ENCODE results near the gene DDX41.
A peak's percentile ranks its signal among the peaks of the same experiment; 100 is the strongest.

The DDX41 gene

GRCh38 chr5:177553671-177554429, 37.1 kb upstream of the DDX41 start:
- Histone ChIP-seq H3K27ac (no peak overlapping the region), H3K36me3 (ENCODE audit: insufficient read depth) (no peaks in the 10 kb centered on the region), H3K4me1 (ENCODE audit: low read depth, poor library complexity, severe bottlenecking) (peaks cover 13% of the 10 kb centered on the region), H3K4me3 (IDR thresholded peaks at IDR 0.05; ENCODE audit: insufficient read depth, low read depth, low read length) (no peak overlapping the region), H3K9ac (peak overlapping the region; percentile 25; the same call in 1 of the 2 replicates), H2AFZ (ENCODE audit: low read depth) (no peak overlapping the region), H3K79me2 (ENCODE audit: insufficient read depth, low read depth) (peaks cover 19% of the 10 kb centered on the region; the same call in 1 of the 2 replicates), H4K20me1 (ENCODE audit: insufficient read depth) (no peaks in the 10 kb centered on the region), H3K4me2 (peak overlapping the region; percentile 51), H3K27me3 (ENCODE audit: insufficient read depth, low read depth) (no peaks in the 10 kb centered on the region)
- no peak for TF ChIP-seq CTCF (conservative IDR thresholded peaks at IDR 0.05; ENCODE audit: low read depth, low read length)

- Histone ChIP-seq H3K4me3 (IDR thresholded peaks at IDR 0.05; ENCODE audit: insufficient read depth, low read depth, low read length) (no peak overlapping the region), H3K4me1 (ENCODE audit: low read depth, poor library complexity, severe bottlenecking) (peaks cover 13% of the 10 kb centered on the region), H3K36me3 (ENCODE audit: insufficient read depth) (no peaks in the 10 kb centered on the region), H3K4me2 (peak overlapping the region; percentile 51), H3K27me3 (ENCODE audit: insufficient read depth, low read depth) (no peaks in the 10 kb centered on the region), H2AFZ (ENCODE audit: low read depth) (no peak overlapping the region), H3K27ac (no peak overlapping the region), H3K9ac (no peak overlapping the region; the same call in 1 of the 2 replicates), H4K20me1 (ENCODE audit: insufficient read depth) (no peaks in the 10 kb centered on the region), H3K79me2 (ENCODE audit: insufficient read depth, low read depth) (peaks cover 19% of the 10 kb centered on the region; the same call in 1 of the 2 replicates)
- TF ChIP-seq CTCF (conservative IDR thresholded peaks at IDR 0.05; ENCODE audit: low read depth, low read length), result no peak
Measured at GRCh38 chr5:177552839-177553455, 36.2 kb upstream of the DDX41 start.

- no peak overlapping the region for H3K4me3 ChIP-seq (IDR thresholded peaks at IDR 0.05; ENCODE audit: insufficient read depth, low read depth, low read length)
- no peak overlapping the region for H3K27ac ChIP-seq
- H4K20me1 ChIP-seq (ENCODE audit: insufficient read depth), result no peaks in the 10 kb centered on the region
- no peaks in the 10 kb centered on the region for H3K27me3 ChIP-seq (ENCODE audit: insufficient read depth, low read depth)
- H3K4me2 ChIP-seq, result no peak overlapping the region
- H2AFZ ChIP-seq (ENCODE audit: low read depth), result no peak overlapping the region
- TF ChIP-seq CTCF (conservative IDR thresholded peaks at IDR 0.05; ENCODE audit: low read depth, low read length), result no peak
- H3K79me2 ChIP-seq (ENCODE audit: insufficient read depth, low read depth), result peaks cover 19% of the 10 kb centered on the region; the same call in 1 of the 2 replicates
- H3K9ac ChIP-seq, result no peak overlapping the region
- H3K36me3 ChIP-seq (ENCODE audit: insufficient read depth), result no peaks in the 10 kb centered on the region
- peaks cover 9% of the 10 kb centered on the region for H3K4me1 ChIP-seq (ENCODE audit: low read depth, poor library complexity, severe bottlenecking)
Measured at GRCh38 chr5:177550122-177550521, 33.4 kb upstream of the DDX41 start.

- Histone ChIP-seq H2AFZ (ENCODE audit: low read depth) (no peak overlapping the region), H3K4me2 (no peak overlapping the region), H4K20me1 (ENCODE audit: insufficient read depth) (no peaks in the 10 kb centered on the region), H3K4me3 (IDR thresholded peaks at IDR 0.05; ENCODE audit: insufficient read depth, low read depth, low read length) (no peak overlapping the region), H3K79me2 (ENCODE audit: insufficient read depth, low read depth) (peaks cover 16% of the 10 kb centered on the region; the same call in 1 of the 2 replicates), H3K9ac (no peak overlapping the region), H3K4me1 (ENCODE audit: low read depth, poor library complexity, severe bottlenecking) (peaks cover 6% of the 10 kb centered on the region), H3K27ac (no peak overlapping the region), H3K36me3 (ENCODE audit: insufficient read depth) (no peaks in the 10 kb centered on the region), H3K27me3 (ENCODE audit: insufficient read depth, low read depth) (no peaks in the 10 kb centered on the region)
- no peak for TF ChIP-seq CTCF (conservative IDR thresholded peaks at IDR 0.05; ENCODE audit: low read depth, low read length)
Measured at GRCh38 chr5:177548495-177548894, 31.7 kb upstream of the DDX41 start.
